HL-60 (cell line): ENCODE data around the gene MMP8.

Experiments used
- DNase-seq, 2 experiments: peaks; one replicate each; pipeline ENCODE4 v3.0.0-alpha.2; 2010 to 2020; ENCODE audit warnings: low read depth in 1 of 2, low spot score in 1 of 2
- H3K27ac ChIP-seq: fragments of 250-450 bp; sonication (Bioruptor Pico); replicated peaks from 2 replicates; pipeline ENCODE4 v1.5.1; 2020; ENCODE audit warnings: mild to moderate bottlenecking, moderate library complexity
- H3K27me3 ChIP-seq: fragments of 250-450 bp; sonication (Bioruptor Pico); 2 replicates; pipeline ENCODE4 v1.5.1; 2021; ENCODE audit warnings: mild to moderate bottlenecking, moderate library complexity; ENCODE audit not compliant: insufficient read depth, poor library complexity, severe bottlenecking
- H3K4me3 ChIP-seq: replicated peaks from 2 replicates; pipeline ENCODE4 v1.5.1; 2011; ENCODE audit warnings: mild to moderate bottlenecking, control low read depth, low read length; ENCODE audit not compliant: insufficient read depth
- CTCF ChIP-seq: IDR thresholded peaks from one replicate; pipeline ENCODE4 v1.5.1; 2011; ENCODE audit warnings: low read length, control low read depth, inconsistent platforms; ENCODE audit not compliant: insufficient read depth
- GABPA ChIP-seq: IDR thresholded peaks from 2 replicates; pipeline ENCODE4 v1.6.1; 2012; ENCODE audit warnings: low read depth
- POLR2AphosphoS5 ChIP-seq: IDR thresholded peaks from 2 replicates; pipeline ENCODE4 v1.6.1; 2012; ENCODE audit warnings: low read depth
- SPI1 ChIP-seq: IDR thresholded peaks from 2 replicates; pipeline ENCODE4 v1.6.1; 2012; ENCODE audit warnings: low read depth, mild to moderate bottlenecking, borderline replicate concordance
- TF ChIP-seq, protein P1 (sequence below): IDR thresholded peaks from 2 replicates; pipeline ENCODE4 v1.6.1; 2012; ENCODE audit warnings: low read depth; ENCODE audit not compliant: insufficient replicate concordance

Gene MMP8

DNA sequence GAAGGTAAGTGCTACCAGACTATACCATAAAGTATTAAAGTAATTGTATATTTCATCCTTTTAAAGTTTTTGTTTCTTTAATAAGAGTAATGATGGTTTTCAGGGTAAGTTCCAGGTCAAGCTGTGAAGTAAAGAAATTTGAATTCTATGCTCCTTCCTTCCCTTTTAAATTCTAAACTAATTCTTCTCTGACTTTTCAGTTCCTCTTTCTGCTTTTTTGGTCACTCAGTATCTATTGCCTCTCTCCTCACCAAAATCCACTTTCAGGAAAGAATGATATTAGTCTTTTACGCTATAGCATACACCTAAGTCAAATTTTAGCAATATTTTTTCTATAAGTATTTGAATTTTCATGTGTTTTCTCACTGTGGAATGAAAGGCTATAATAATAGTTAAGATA lies 8.2 kb downstream of the MMP8 start:
- no peak overlapping the region for H3K4me3 ChIP-seq
- H3K27ac ChIP-seq, result no peak overlapping the region
- no peaks in the 10 kb centered on the region for H3K27me3 ChIP-seq
- no peak for DNase-seq
- TF ChIP-seq POLR2AphosphoS5, result no peak
- TF ChIP-seq SPI1, result peak; percentile 91

DNA sequence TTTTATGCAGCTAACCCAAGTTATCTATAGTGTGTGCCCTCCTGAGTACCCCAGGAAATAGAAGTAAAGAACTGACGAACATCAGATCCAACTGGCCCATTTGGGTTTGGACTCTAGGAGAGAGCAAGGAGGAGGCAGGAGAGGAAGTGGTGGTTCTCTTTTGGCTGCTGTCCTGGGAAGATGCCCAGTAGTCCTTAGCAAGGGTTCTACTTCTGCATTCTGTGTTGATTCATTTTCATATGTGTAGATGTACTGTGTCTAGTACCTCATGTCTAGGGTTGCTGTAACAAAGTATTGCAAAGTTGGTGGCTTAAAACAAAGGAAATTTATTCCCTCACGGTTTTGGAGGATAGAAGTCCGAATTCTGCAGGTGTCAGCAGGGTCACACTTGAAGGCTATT lies 12.6 kb downstream of the MMP8 start:
- TF ChIP-seq POLR2AphosphoS5 (no peak), SPI1 (peak; percentile 93), CTCF (no peak), GABPA (no peak)
- TF ChIP-seq, protein P1, sequence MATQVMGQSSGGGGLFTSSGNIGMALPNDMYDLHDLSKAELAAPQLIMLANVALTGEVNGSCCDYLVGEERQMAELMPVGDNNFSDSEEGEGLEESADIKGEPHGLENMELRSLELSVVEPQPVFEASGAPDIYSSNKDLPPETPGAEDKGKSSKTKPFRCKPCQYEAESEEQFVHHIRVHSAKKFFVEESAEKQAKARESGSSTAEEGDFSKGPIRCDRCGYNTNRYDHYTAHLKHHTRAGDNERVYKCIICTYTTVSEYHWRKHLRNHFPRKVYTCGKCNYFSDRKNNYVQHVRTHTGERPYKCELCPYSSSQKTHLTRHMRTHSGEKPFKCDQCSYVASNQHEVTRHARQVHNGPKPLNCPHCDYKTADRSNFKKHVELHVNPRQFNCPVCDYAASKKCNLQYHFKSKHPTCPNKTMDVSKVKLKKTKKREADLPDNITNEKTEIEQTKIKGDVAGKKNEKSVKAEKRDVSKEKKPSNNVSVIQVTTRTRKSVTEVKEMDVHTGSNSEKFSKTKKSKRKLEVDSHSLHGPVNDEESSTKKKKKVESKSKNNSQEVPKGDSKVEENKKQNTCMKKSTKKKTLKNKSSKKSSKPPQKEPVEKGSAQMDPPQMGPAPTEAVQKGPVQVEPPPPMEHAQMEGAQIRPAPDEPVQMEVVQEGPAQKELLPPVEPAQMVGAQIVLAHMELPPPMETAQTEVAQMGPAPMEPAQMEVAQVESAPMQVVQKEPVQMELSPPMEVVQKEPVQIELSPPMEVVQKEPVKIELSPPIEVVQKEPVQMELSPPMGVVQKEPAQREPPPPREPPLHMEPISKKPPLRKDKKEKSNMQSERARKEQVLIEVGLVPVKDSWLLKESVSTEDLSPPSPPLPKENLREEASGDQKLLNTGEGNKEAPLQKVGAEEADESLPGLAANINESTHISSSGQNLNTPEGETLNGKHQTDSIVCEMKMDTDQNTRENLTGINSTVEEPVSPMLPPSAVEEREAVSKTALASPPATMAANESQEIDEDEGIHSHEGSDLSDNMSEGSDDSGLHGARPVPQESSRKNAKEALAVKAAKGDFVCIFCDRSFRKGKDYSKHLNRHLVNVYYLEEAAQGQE, result no peak
- peak in 1 of 2 experiments; percentile 28 for DNase-seq
- no peak overlapping the region for H3K27ac ChIP-seq
- H3K27me3 ChIP-seq, result no peaks in the 10 kb centered on the region
- no peak overlapping the region for H3K4me3 ChIP-seq

DNA sequence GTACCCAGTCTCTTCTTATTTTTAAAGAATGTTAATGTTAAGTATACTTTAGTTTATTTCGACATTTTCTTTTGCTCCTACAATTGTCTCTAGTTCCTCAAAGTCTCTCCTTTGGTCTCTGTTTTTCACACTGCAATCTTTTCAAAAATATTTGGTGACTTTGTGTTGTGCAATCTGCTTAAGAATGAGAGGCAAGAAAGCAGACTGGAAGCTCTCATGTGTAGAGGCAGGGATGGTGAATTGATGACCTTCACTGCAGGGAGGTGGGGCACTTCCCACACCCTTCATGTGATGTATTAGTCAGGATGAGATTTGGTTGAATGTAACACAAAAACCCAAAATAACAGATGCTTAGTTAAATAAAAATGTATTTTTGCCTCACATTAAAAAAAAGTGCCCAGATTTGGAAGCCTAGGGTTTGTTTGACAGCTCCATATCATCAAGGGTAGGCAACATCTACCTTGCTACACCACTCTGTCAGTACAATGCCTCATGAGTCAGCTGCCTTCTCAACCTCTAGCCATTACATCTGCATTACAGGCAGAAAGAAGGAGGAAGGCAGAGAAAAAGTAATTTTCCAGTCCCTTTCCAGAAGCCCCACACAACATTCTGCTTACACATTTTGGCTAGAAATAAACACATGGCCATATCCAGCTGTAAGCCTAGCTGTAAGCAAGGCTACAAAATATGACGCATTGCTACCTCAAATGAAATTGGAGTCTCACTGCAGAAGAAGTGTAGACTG lies 15.4 kb downstream of the MMP8 start:
- H3K4me3 ChIP-seq, result no peak overlapping the region
- H3K27me3 ChIP-seq, result no peaks in the 10 kb centered on the region
- peak overlapping the region; percentile 28; the same call in 1 of the 2 replicates for H3K27ac ChIP-seq
- DNase-seq, result peak; percentile 53 to 59
- no peak for TF ChIP-seq POLR2AphosphoS5
- TF ChIP-seq GABPA, result no peak
- TF ChIP-seq, protein P1, result no peak
- TF ChIP-seq CTCF, result no peak
- TF ChIP-seq SPI1, result no peak

DNA sequence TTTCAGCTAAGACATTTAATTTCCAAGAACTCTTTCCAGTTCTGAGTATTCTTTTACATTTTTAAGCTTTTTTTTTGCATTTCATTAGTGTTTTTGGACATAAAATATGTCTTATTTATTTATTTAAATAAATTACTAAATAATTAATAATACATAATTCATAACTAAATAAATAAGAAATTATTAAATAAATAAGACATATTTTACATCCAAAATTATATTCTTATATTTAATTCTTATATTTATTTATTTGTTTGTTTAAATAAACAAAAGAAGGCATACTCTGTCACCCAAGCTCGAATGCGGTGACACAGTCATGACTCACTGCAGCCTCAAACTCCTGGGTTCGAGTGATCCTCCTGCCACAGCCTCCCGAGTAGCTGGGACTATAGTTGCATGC lies 16.1 kb downstream of the MMP8 start:
- no peak for DNase-seq
- Histone ChIP-seq H3K27me3 (no peaks in the 10 kb centered on the region), H3K27ac (peak overlapping the region; percentile 28; the same call in 1 of the 2 replicates), H3K4me3 (no peak overlapping the region)
- TF ChIP-seq, protein P1, result no peak
- no peak for TF ChIP-seq SPI1
- TF ChIP-seq GABPA, result no peak
- TF ChIP-seq CTCF, result no peak
- TF ChIP-seq POLR2AphosphoS5, result no peak
